ENCODE results near the gene RGS12. TPM values are rescaled to one million over a fixed set of nuclear protein-coding genes. Genes with fewer than 3 reads are reported as not detected.
A peak's percentile ranks its signal among the peaks of the same experiment; 100 is the strongest.

The RGS12 gene
- total RNA-seq, 1 donor from 2014 or later: 29.6 TPM

DNA sequence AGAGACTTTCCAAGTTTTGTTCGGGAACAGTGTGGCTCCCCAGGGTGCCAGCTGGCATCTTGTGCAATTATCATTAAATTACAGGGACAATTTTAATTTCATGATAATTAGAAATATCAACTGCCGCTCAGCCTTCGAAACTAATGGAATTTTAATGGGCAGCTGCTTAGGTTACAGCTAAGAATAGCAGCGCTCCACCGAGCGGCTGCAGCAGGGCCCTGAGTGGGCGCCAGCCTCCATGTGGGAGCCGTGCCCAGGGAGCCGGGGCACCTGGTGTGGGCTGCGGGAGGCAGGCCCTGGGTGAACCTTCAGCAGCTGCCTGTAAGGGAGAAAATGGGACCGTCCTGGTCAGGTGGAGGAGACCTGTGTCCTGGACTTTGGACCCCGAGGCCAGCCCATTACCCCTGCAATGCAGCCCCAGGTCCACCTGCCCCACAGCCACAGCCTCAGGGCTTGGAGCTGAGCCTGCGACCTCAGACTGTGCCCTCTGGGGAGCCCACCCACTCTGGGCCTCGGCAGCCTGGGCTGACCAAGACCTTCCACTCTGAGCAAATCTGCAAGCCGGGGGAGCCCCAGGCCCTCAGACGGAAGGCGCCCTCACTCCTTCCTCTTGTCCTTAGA, 22.7 kb upstream of the RGS12 start:
- no peak for DNase-seq (ENCODE audit: low spot score)

GRCh38 chr4:3271131-3271530, 21.7 kb upstream of the RGS12 start:
- no peak for DNase-seq (ENCODE audit: low spot score)

- DNase-seq (ENCODE audit: low spot score): no peak
These were observed 15.8 kb upstream of the RGS12 start for GRCh38 chr4:3276986-3277385.

GRCh38 chr4:3280466-3280865, 12.4 kb upstream of the RGS12 start:
- DNase-seq (ENCODE audit: low spot score): no peak

DNA sequence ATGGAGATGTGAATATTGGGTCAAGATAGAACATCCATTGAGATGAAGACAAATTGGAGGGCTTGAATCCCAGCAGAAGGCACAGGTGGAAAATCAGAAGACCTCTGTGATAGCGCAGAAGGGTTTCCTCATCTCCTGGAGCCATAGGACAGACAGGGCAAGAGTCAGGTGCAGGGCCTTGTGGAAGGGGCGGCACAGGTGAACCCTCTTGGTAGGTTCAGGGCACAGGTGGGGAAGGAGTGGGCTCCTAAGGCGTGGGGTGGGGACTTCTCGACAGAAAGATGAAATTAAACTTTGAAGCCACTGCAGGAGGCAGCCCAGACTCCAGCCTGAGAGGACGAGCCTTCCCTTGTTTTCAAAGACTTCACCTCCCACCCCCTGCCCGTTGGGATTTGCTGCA, 9.3 kb upstream of the RGS12 start:
- DNase-seq (ENCODE audit: low spot score): no peak

- no peak for DNase-seq (ENCODE audit: low spot score)
These were observed 8.9 kb upstream of the RGS12 start for GRCh38 chr4:3283916-3284315.

DNA sequence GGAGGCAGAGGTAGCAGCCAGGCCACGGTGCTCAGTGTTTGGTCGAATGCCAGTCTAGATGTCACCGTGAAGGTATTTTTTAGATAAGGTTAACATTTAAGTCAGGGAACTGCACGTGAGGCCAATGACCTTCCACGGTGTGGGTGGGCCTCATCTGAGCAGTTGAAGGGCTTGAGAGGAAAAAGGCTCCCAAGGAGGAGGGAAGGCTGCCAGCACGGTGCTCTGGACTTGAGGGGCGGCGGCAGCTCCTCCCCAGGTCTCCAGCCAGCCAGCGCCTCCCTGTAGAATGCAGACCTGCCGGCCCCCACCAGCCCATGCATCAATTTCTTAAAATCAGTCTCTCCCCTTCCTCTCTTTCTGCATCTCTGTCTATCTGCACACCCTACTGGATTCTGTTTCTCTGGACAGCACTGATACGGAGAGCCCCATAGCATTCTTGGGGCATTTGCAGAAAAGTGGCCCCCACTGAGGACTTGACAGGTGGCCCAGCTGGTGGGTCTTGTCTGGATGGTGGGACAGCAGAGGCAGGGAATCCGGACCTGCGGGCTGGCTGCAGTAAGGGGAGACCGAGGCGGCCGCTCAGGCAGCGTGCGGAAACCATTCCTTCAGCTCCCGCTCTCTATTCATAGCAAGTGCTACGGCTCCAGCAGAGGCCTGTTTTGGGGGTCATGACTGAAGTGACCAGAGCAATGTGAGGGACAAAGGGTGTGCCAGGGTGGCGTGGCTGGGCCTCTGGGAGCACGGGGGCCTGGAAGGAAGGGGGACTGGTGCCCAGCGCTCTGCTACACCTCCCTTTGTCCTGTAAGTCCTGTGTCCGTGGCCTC, 7.9 kb upstream of the RGS12 start:
- DNase-seq (ENCODE audit: low spot score): no peak

GRCh38 chr4:3285558-3286334, 7.1 kb upstream of the RGS12 start:
- peak; percentile 32 for DNase-seq (ENCODE audit: low spot score)

DNA sequence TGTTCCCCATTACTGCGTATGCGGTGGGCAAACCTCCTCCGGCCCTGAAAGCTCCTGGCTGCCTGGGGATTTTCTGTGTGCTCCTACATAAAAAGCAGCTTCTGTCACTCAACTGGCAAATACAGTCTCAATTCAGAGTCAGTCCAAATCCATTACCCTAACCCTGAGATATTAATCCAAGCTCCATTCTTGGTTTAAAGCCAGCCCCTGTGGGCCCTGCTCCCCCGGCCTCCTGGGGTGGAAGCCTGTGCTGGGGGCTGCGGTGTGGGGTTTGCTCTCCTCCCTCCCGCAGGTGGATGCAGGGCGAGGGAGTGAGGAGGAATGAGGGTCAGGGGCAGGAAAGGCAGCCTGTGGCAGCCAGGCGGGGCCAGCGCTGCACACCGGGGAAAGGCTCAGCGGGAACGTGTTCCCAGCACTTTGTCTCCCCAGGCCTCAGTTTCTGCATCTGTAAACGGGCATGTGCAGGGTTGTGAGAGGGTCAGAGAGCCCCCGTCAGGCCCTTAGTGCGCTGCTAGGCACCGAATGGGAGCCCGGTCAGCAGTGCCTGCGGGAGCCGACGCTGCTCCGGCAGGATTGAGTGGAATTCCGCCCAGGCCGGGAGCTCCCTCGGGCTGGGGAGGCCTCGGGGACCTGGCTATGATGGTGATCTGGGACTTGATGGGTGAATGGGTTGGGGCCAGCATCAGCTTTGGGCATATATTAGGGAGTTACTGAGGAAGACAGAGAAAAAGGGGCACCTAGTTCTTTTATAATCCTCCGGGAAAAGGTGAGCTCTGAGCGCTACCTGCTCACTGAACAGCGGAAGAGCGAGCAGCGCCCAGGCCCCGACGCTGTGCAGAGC, 6.3 kb upstream of the RGS12 start:
- DNase-seq (ENCODE audit: low spot score): no peak

- no peak for DNase-seq (ENCODE audit: low spot score)
These were observed 5.4 kb upstream of the RGS12 start for GRCh38 chr4:3287271-3287971.

GRCh38 chr4:3287972-3288570, 4.8 kb upstream of the RGS12 start:
- no peak for DNase-seq (ENCODE audit: low spot score)

DNA sequence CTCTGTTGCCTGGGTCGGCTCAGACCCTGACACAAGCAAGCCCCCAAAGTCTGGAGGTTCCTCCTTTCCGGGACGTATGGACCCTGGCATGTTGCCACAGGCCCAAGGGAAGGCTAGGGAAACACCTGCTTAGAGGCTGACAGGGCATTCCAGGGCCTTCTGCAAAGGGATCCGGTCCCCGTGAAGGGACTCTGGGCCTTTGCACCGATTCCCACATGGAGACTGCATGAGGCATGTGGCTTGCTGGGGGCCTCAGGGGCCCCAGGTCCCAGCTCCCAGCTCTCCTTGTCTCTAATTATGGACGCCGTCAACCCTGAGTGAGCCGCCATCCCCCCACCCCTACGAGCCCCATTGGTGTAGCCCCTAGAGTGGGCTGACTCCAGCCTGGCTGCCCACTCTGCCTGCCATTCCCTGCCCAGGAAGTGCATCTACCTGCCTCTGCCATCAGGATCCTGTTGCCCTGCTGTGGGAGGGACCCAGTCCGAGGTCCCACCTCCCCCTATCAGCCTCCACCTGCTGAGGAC, 4.2 kb upstream of the RGS12 start:
- no peak for DNase-seq (ENCODE audit: low spot score)

DNA sequence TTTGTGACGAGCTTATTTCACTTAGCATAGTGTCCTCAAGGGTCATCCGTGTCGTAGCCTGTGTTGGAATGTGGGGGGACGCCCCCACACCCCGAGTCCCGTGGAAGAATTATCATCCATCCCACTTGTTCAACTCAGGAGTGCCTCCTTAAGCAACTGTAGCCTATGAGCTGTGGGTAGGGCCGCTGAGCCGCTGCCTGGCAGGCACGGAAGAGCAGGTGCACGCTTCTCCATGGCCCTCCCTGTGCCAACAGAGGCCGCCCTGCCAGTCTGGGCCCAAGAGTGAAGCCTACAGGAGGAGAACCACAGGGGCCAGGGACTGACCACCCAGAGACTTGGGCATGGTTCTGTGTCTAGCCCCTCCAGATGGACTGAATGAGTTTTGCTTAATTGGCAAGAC, 2.3 kb upstream of the RGS12 start:
- no peak for DNase-seq (ENCODE audit: low spot score)

- DNase-seq (ENCODE audit: low spot score): no peak
These were observed 1.9 kb upstream of the RGS12 start for GRCh38 chr4:3290889-3291321.

- peak; percentile 29 for DNase-seq (ENCODE audit: low spot score)
These were observed 1.3 kb upstream of the RGS12 start for GRCh38 chr4:3291411-3291968.

- DNase-seq (ENCODE audit: low spot score): peak; percentile 69
These were observed 751 bp upstream of the RGS12 start for GRCh38 chr4:3291969-3292570.

- peak; percentile 29 for DNase-seq (ENCODE audit: low spot score)
These were observed 875 bp downstream of the RGS12 start for GRCh38 chr4:3293401-3294391.

Data from umbilical cord (tissue), 2 donors.